ENCODE data around the gene SLC24A2.

- TF ChIP-seq POLR2AphosphoS5 (IDR thresholded peaks at IDR 0.05; ENCODE audit: insufficient read depth, low read depth, low read length): peak; percentile 40
- TF ChIP-seq, protein P1, sequence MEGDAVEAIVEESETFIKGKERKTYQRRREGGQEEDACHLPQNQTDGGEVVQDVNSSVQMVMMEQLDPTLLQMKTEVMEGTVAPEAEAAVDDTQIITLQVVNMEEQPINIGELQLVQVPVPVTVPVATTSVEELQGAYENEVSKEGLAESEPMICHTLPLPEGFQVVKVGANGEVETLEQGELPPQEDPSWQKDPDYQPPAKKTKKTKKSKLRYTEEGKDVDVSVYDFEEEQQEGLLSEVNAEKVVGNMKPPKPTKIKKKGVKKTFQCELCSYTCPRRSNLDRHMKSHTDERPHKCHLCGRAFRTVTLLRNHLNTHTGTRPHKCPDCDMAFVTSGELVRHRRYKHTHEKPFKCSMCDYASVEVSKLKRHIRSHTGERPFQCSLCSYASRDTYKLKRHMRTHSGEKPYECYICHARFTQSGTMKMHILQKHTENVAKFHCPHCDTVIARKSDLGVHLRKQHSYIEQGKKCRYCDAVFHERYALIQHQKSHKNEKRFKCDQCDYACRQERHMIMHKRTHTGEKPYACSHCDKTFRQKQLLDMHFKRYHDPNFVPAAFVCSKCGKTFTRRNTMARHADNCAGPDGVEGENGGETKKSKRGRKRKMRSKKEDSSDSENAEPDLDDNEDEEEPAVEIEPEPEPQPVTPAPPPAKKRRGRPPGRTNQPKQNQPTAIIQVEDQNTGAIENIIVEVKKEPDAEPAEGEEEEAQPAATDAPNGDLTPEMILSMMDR (IDR thresholded peaks at IDR 0.05; ENCODE audit: extremely low read depth in 1 of 2, insufficient read depth in 1 of 2, low read depth in 1 of 2, low read length in 2 of 2): no peak
Measured at GRCh38 chr9:19748278-19749126, 40.3 kb downstream of the SLC24A2 start.

All from endothelial cell of umbilical vein (primary cell).